ENCODE results near the gene ZNF783.

- no peak for TF ChIP-seq POLR2A (IDR thresholded peaks at IDR 0.05)
- TF ChIP-seq CTCF (IDR thresholded peaks at IDR 0.05): no peak
Measured at GRCh38 chr7:149228831-149229471, 33.0 kb upstream of the ZNF783 start.
